ENCODE data around the gene HBP1. TPM values are rescaled to one million over a fixed set of nuclear protein-coding genes. Genes with fewer than 3 reads are reported as not detected.

Gene HBP1
- total RNA-seq, 4 donors from 2014 or later: 111 to 182 (median 154) TPM

DNA sequence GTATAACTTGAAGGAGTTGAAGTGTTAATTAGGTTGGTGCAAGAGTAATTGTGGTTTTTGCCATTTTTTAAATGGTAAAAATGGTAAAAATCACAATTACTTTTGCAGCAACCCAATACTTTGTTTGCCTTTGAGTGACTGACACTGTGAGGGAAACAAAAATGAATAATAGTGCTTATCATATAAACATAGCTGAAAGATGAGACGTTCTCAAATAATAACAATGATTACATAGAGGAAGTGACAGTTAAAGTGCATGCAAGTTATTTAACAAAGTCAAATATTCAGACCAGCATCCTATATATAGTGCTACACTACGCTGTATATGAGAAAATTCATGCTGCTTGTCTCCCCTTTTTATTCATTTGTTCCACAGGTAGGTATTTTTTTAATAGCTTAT, 4.7 kb upstream of the HBP1 start:
- H3K4me1 ChIP-seq: no peaks in the 10 kb centered on the region
- 64 to 73% methylated on average over 2 of the region's 2 CpGs for WGBS, 2 donors
- no peak overlapping the region for H3K4me3 ChIP-seq (replicated peaks in 1 of 3)
- no peak overlapping the region for H3K27ac ChIP-seq
- DNase-seq: no peak
- TF ChIP-seq, protein P1, sequence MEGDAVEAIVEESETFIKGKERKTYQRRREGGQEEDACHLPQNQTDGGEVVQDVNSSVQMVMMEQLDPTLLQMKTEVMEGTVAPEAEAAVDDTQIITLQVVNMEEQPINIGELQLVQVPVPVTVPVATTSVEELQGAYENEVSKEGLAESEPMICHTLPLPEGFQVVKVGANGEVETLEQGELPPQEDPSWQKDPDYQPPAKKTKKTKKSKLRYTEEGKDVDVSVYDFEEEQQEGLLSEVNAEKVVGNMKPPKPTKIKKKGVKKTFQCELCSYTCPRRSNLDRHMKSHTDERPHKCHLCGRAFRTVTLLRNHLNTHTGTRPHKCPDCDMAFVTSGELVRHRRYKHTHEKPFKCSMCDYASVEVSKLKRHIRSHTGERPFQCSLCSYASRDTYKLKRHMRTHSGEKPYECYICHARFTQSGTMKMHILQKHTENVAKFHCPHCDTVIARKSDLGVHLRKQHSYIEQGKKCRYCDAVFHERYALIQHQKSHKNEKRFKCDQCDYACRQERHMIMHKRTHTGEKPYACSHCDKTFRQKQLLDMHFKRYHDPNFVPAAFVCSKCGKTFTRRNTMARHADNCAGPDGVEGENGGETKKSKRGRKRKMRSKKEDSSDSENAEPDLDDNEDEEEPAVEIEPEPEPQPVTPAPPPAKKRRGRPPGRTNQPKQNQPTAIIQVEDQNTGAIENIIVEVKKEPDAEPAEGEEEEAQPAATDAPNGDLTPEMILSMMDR (IDR thresholded peaks at IDR 0.05): no peak
- no peak for TF ChIP-seq POLR2A (IDR thresholded peaks at IDR 0.05)
- H3K36me3 ChIP-seq: no peaks in the 10 kb centered on the region
- H3K9me3 ChIP-seq: no peaks in the 10 kb centered on the region
- intact Hi-C loops (cut with DNase I): no loop called here
- no peaks in the 10 kb centered on the region for H3K27me3 ChIP-seq

DNA sequence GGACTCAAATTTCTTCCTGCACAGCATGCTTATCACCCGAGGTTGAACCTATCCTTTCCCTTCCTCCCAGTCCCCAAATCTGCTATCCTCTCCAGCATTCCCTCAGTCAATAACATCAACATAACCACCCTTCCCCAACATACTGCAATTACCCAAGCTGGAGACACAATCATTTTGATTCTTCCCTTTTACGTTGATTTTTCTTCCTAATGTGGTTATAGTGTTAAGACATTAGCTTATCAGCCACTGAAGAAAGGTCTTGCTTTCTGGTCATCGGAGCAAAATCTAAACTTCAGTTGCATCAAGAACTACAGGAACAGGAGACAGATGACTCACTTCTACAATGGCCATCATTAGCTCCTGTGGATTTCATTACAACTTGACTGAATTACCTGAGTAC, 3.5 kb upstream of the HBP1 start:
- Histone ChIP-seq H3K36me3 (no peaks in the 10 kb centered on the region), H3K27me3 (no peaks in the 10 kb centered on the region), H3K9me3 (no peaks in the 10 kb centered on the region), H3K4me1 (peaks cover 0 to 1% of the 10 kb centered on the region in 2 donors), H3K4me3 (replicated peaks in 1 of 3) (no peak overlapping the region), H3K27ac (no peak overlapping the region)
- intact Hi-C loops (cut with DNase I): no loop called here
- 82 to 87% methylated on average over 3 of the region's 3 CpGs for WGBS, 2 donors
- DNase-seq: no peak
- TF ChIP-seq, protein P1 (IDR thresholded peaks at IDR 0.05): no peak
- TF ChIP-seq POLR2A (IDR thresholded peaks at IDR 0.05): no peak

DNA sequence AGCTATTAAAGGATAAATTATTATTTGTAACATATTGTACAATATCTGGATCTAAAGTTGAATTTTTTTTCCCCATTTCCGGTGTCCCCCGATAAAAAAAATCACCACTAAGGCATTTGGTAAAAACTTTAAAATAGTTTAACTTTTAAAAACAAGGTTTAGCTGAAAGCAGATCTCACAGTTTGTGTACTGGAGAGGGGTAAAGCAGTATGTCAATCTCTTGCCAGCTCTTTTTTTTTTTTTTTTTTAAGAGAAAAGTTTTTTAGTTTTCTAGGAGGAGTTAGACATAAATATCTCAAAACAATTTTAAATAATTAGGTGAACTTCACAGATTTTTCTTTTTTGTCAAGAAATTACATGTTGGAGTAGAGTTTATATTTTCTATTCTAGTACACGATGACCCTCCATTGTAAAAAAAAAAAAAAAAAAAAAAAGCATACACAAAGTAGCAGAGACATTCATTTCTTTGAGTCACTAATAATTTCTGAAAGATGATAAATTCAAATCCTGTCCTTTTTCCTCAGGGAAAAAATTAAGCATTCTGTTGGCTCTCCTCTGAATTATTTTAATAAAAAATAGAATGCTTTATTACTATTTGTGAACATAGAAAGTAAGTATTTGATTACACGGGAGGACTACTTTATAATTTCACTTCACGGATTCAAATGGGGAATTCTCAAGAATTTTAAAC, 1.9 kb upstream of the HBP1 start:
- intact Hi-C loops (cut with DNase I): no loop called here
- 40 to 41% methylated on average over 5 of the region's 5 CpGs for WGBS, 2 donors

DNA sequence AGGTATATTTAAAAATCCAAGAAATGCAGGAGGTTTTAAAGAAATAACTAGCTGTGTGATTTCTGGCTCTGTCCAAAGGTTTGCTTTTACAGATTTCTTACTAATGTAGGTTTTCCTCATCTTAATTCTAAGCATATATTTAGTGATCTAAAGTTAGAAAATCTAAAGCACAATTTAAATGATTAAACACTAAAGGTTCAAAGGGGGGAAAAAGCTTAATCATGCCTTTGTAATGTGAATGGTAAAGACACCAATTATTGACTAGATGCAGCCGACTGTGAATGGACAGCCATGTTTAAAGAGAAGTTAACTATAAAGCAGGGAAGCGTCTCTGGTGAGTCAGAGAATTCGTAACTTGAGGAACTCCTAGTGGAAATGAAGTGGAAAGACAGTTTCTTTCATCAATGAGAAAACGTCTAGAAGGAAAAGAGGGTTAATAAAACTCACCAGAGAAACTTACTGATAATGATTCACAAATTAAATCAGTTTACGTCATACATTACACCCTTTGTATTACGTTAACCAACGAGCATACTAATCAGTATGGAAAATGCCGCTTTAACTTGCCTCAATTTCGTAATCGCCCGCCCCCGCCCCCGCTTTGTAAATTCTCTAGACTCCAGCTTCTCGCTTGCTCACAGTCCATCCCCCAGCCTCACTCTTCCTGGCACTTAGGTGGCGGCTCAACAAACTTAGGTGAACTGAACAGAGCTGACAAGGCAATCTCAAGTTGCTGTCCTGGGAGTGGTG, 1.1 kb upstream of the HBP1 start:
- no peaks in the 10 kb centered on the region for H3K9me3 ChIP-seq
- WGBS, 2 donors: 1% methylated on average over 15 of the region's 15 CpGs
- H3K4me3 ChIP-seq (replicated peaks in 1 of 3): peak overlapping the region; percentile 44 to 83 (median 56)
- intact Hi-C loops (cut with DNase I): no loop called here
- H3K36me3 ChIP-seq: no peaks in the 10 kb centered on the region
- DNase-seq: peak; percentile 74 to 80
- H3K4me1 ChIP-seq: peaks cover 14 to 20% of the 10 kb centered on the region in 2 donors
- no peak for TF ChIP-seq POLR2A (IDR thresholded peaks at IDR 0.05)
- TF ChIP-seq, protein P1 (IDR thresholded peaks at IDR 0.05): peak in 4 of 6 experiments; percentile 20 to 69 (median 44)
- no peaks in the 10 kb centered on the region for H3K27me3 ChIP-seq
- peak overlapping the region; percentile 96 to 99 (median 98) for H3K27ac ChIP-seq

More for the DNA sequence above, 1.9 kb upstream of the HBP1 start:
- Histone ChIP-seq H3K27me3 (no peaks in the 10 kb centered on the region), H3K4me3 (replicated peaks in 1 of 3) (peak overlapping the region in 2 of 3 donors; percentile 7 to 44), H3K4me1 (peaks cover 9 to 12% of the 10 kb centered on the region in 2 donors), H3K36me3 (no peaks in the 10 kb centered on the region), H3K27ac (peak overlapping the region; percentile 96 to 99 (median 98)), H3K9me3 (no peaks in the 10 kb centered on the region)
- no peak for DNase-seq
- TF ChIP-seq, protein P1 (IDR thresholded peaks at IDR 0.05): no peak
- no peak for TF ChIP-seq POLR2A (IDR thresholded peaks at IDR 0.05)

Data from thyroid gland (tissue), 4 donors.